Stimulated activated CD8-positive, alpha-beta memory T cell treated with anti-CD3 and anti-CD28 coated beads, Interleukin-12 subunit alpha, Interleukin-12 subunit beta, amount 100 ng/mL, for 24 hours (primary cell): ENCODE measurements around the gene UBA7.
A peak's percentile ranks its signal among the peaks of the same experiment; 100 is the strongest.

Experiments
- DNase-seq: peaks from one replicate; pipeline ENCODE4 v3.0.0-alpha.2; 2020; ENCODE audit errors: extremely low read depth

UBA7 gene

GRCh38 chr3:49805367-49805782 lies 8.4 kb downstream of the UBA7 start:
- DNase-seq: no peak

- no peak for DNase-seq
Observed at GRCh38 chr3:49804141-49805041, 9.4 kb downstream of the UBA7 start.

- no peak for DNase-seq
Observed at GRCh38 chr3:49803465-49804140, 10.2 kb downstream of the UBA7 start.

- DNase-seq: peak; percentile 66
Observed at GRCh38 chr3:49802719-49803464, 10.9 kb downstream of the UBA7 start, which contains the start of gene INKA1. INKA1 (plus strand) TSS chr3:49803261; CDS start chr3:49803393, 132 bp downstream.

GRCh38 chr3:49801160-49801559 lies 12.6 kb downstream of the UBA7 start:
- DNase-seq: no peak

GRCh38 chr3:49799761-49800160 lies 14.0 kb downstream of the UBA7 start, which contains the start of gene CDHR4:
CDHR4 (minus strand) TSS chr3:49799873; CDS start chr3:49799812, 61 bp downstream.
- DNase-seq: no peak

GRCh38 chr3:49799105-49799504 lies 14.6 kb downstream of the UBA7 start:
- DNase-seq: no peak

GRCh38 chr3:49794926-49795905 lies 18.5 kb downstream of the UBA7 start:
- DNase-seq: no peak

- DNase-seq: no peak
Observed at GRCh38 chr3:49794431-49794830, 19.3 kb downstream of the UBA7 start.

GRCh38 chr3:49793486-49794085 lies 20.2 kb downstream of the UBA7 start:
- no peak for DNase-seq

GRCh38 chr3:49792371-49793150 lies 21.2 kb downstream of the UBA7 start:
- DNase-seq: no peak

GRCh38 chr3:49791571-49791970 lies 22.2 kb downstream of the UBA7 start:
- no peak for DNase-seq

- no peak for DNase-seq
Observed at GRCh38 chr3:49790626-49791411, 22.9 kb downstream of the UBA7 start.

GRCh38 chr3:49788056-49788455 lies 25.7 kb downstream of the UBA7 start:
- DNase-seq: no peak

- no peak for DNase-seq
Observed at GRCh38 chr3:49787536-49787935, 26.2 kb downstream of the UBA7 start.

- no peak for DNase-seq
Observed at GRCh38 chr3:49787182-49787464, 26.6 kb downstream of the UBA7 start.

GRCh38 chr3:49786357-49787181 lies 27.2 kb downstream of the UBA7 start, which contains the start of gene IP6K1:
IP6K1 (minus strand) TSS chr3:49786542; CDS start chr3:49748040, 38,502 bp downstream.
- DNase-seq: peak; percentile 99
